ENCODE data around the gene TSSK3.

DNA sequence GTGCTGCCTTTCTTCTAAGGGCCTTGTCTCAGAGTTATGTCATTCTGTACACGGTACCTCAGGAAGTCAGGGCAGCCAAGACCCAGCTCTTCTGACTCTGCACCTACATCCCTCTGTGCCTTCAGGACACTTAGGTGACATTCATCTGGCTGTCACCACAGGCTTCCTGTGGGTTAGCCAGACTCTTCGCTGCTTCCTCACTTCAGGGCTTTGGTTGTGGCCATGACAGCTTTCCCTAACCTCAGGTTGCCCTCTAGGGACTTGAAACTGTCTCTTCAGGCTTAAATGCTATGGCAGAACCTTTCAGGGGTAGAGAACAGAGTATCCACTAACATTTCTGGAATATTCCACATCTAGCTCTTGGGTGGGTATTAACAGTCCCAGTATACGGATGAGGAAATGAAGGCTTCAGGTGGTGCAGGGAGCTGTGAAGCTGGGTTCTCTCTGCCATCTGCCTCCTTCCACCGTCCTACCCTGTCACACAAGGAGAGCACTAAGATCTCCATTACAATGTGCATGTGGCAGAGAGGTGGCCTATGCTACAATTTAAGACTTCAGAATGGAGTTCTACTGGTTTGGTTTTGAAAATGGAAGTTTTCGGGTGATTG lies 9.9 kb downstream of the TSSK3 start:
- TF ChIP-seq POLR2A (IDR thresholded peaks at IDR 0.05), result no peak
- TF ChIP-seq, protein P1, sequence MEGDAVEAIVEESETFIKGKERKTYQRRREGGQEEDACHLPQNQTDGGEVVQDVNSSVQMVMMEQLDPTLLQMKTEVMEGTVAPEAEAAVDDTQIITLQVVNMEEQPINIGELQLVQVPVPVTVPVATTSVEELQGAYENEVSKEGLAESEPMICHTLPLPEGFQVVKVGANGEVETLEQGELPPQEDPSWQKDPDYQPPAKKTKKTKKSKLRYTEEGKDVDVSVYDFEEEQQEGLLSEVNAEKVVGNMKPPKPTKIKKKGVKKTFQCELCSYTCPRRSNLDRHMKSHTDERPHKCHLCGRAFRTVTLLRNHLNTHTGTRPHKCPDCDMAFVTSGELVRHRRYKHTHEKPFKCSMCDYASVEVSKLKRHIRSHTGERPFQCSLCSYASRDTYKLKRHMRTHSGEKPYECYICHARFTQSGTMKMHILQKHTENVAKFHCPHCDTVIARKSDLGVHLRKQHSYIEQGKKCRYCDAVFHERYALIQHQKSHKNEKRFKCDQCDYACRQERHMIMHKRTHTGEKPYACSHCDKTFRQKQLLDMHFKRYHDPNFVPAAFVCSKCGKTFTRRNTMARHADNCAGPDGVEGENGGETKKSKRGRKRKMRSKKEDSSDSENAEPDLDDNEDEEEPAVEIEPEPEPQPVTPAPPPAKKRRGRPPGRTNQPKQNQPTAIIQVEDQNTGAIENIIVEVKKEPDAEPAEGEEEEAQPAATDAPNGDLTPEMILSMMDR (IDR thresholded peaks at IDR 0.05), result no peak

All from vagina (tissue), 2 donors.